ENCODE results near the gene SLC14A1. TPM values are rescaled to one million over a fixed set of nuclear protein-coding genes. Genes with fewer than 3 reads are reported as not detected.

Gene SLC14A1
- total and polyA plus RNA-seq, 5 donors = 5.2 to 15.7 (median 9.8) TPM

GRCh38 chr18:45738660-45739059, 14.7 kb downstream of the SLC14A1 start:
- H3K4me3 ChIP-seq (ENCODE audit: low read length) = no peak overlapping the region
- ATAC-seq (peak in 1 of 2 donors; percentile 17), DNase-seq (no peak)
- no peak overlapping the region for H3K27ac ChIP-seq (ENCODE audit: low read length)
- H3K4me1 ChIP-seq (ENCODE audit: control insufficient read depth, insufficient read depth, low read length) = no peaks in the 10 kb centered on the region
- intact Hi-C loops (cut with DNase I) = no loop called here
- H3K27me3 ChIP-seq (ENCODE audit: control insufficient read depth, insufficient read depth) = no peaks in the 10 kb centered on the region
- no peaks in the 10 kb centered on the region for H3K9me3 ChIP-seq (ENCODE audit: control insufficient read depth, low read length)

GRCh38 chr18:45739268-45739667, 15.3 kb downstream of the SLC14A1 start:
- WGBS = 68% methylated on average over 3 of the region's 3 CpGs
- ATAC-seq (peak in 1 of 2 donors; percentile 76), DNase-seq (no peak)
- Histone ChIP-seq H3K27me3 (ENCODE audit: control insufficient read depth, insufficient read depth) (no peaks in the 10 kb centered on the region), H3K27ac (ENCODE audit: low read length) (peak overlapping the region; percentile 60), H3K4me1 (ENCODE audit: control insufficient read depth, insufficient read depth, low read length) (no peaks in the 10 kb centered on the region), H3K9me3 (ENCODE audit: control insufficient read depth, low read length) (no peaks in the 10 kb centered on the region), H3K4me3 (ENCODE audit: low read length) (peak overlapping the region; percentile 39)
- intact Hi-C loops (cut with DNase I) = no loop called here

- Histone ChIP-seq H3K9me3 (ENCODE audit: control insufficient read depth, low read length) (no peaks in the 10 kb centered on the region), H3K27me3 (ENCODE audit: control insufficient read depth, insufficient read depth) (no peaks in the 10 kb centered on the region), H3K27ac (ENCODE audit: low read length) (peak overlapping the region; percentile 60), H3K4me3 (ENCODE audit: low read length) (peak overlapping the region; percentile 39), H3K4me1 (ENCODE audit: control insufficient read depth, insufficient read depth, low read length) (no peaks in the 10 kb centered on the region)
- intact Hi-C loops (cut with DNase I) = no loop called here
- no peak for DNase-seq
- WGBS = 39% methylated on average over 3 of the region's 3 CpGs
- ATAC-seq = peak; percentile 34 to 54
These were observed 15.9 kb downstream of the SLC14A1 start for GRCh38 chr18:45739848-45740247.

GRCh38 chr18:45741056-45741455, 17.1 kb downstream of the SLC14A1 start:
- ATAC-seq (no peak), DNase-seq (no peak)
- intact Hi-C loops (cut with DNase I) = no loop called here
- WGBS = 71% methylated on average over 3 of the region's 3 CpGs
- H3K27ac ChIP-seq (ENCODE audit: low read length) = no peak overlapping the region
- H3K4me3 ChIP-seq (ENCODE audit: low read length) = peak overlapping the region; percentile 39
- H3K27me3 ChIP-seq (ENCODE audit: control insufficient read depth, insufficient read depth) = no peaks in the 10 kb centered on the region
- no peaks in the 10 kb centered on the region for H3K9me3 ChIP-seq (ENCODE audit: control insufficient read depth, low read length)
- H3K4me1 ChIP-seq (ENCODE audit: control insufficient read depth, insufficient read depth, low read length) = peaks cover 2% of the 10 kb centered on the region

GRCh38 chr18:45745817-45746461, 22.0 kb downstream of the SLC14A1 start:
- WGBS = 45% methylated on average over 5 of the region's 5 CpGs
- peak overlapping the region; percentile 77 for H3K27ac ChIP-seq (ENCODE audit: low read length)
- DNase-seq = peak in 2 of 3 donors; percentile 18 to 62
- no peaks in the 10 kb centered on the region for H3K9me3 ChIP-seq (ENCODE audit: control insufficient read depth, low read length)
- no peaks in the 10 kb centered on the region for H3K27me3 ChIP-seq (ENCODE audit: control insufficient read depth, insufficient read depth)
- peaks cover 7% of the 10 kb centered on the region for H3K4me1 ChIP-seq (ENCODE audit: control insufficient read depth, insufficient read depth, low read length)
- intact Hi-C loops (cut with DNase I) = no loop called here
- peak; percentile 92 to 96 for ATAC-seq
- no peak overlapping the region for H3K4me3 ChIP-seq (ENCODE audit: low read length)

- no peak for ATAC-seq
- Histone ChIP-seq H3K4me3 (ENCODE audit: low read length) (no peak overlapping the region), H3K27me3 (ENCODE audit: control insufficient read depth, insufficient read depth) (no peaks in the 10 kb centered on the region), H3K27ac (ENCODE audit: low read length) (no peak overlapping the region), H3K9me3 (ENCODE audit: control insufficient read depth, low read length) (no peaks in the 10 kb centered on the region), H3K4me1 (ENCODE audit: control insufficient read depth, insufficient read depth, low read length) (peaks cover 7% of the 10 kb centered on the region)
- DNase-seq = no peak
- WGBS = 43% methylated on average over 2 of the region's 2 CpGs
- intact Hi-C loops (cut with DNase I) = no loop called here
These were observed 24.5 kb downstream of the SLC14A1 start for GRCh38 chr18:45748501-45748900.

- DNase-seq = no peak
- WGBS = 83% methylated on average over 6 of the region's 6 CpGs
- peaks cover 7% of the 10 kb centered on the region for H3K4me1 ChIP-seq (ENCODE audit: control insufficient read depth, insufficient read depth, low read length)
- no peaks in the 10 kb centered on the region for H3K27me3 ChIP-seq (ENCODE audit: control insufficient read depth, insufficient read depth)
- no peak overlapping the region for H3K27ac ChIP-seq (ENCODE audit: low read length)
- no peak for ATAC-seq
- intact Hi-C loops (cut with DNase I) = no loop called here
- no peaks in the 10 kb centered on the region for H3K9me3 ChIP-seq (ENCODE audit: control insufficient read depth, low read length)
- no peak overlapping the region for H3K4me3 ChIP-seq (ENCODE audit: low read length)
These were observed 26.1 kb downstream of the SLC14A1 start for GRCh38 chr18:45749918-45750689.

GRCh38 chr18:45751766-45752165, 27.8 kb downstream of the SLC14A1 start:
- H3K9me3 ChIP-seq (ENCODE audit: control insufficient read depth, low read length) = no peaks in the 10 kb centered on the region
- H3K27me3 ChIP-seq (ENCODE audit: control insufficient read depth, insufficient read depth) = no peaks in the 10 kb centered on the region
- no peak overlapping the region for H3K27ac ChIP-seq (ENCODE audit: low read length)
- ATAC-seq (no peak), DNase-seq (no peak)
- 82% methylated on average over 3 of the region's 3 CpGs for WGBS
- intact Hi-C loops (cut with DNase I) = no loop called here
- peaks cover 6% of the 10 kb centered on the region for H3K4me1 ChIP-seq (ENCODE audit: control insufficient read depth, insufficient read depth, low read length)
- H3K4me3 ChIP-seq (ENCODE audit: low read length) = no peak overlapping the region

- H3K4me1 ChIP-seq (ENCODE audit: control insufficient read depth, insufficient read depth, low read length) = peaks cover 6% of the 10 kb centered on the region
- H3K27ac ChIP-seq (ENCODE audit: low read length) = no peak overlapping the region
- no peak overlapping the region for H3K4me3 ChIP-seq (ENCODE audit: low read length)
- H3K9me3 ChIP-seq (ENCODE audit: control insufficient read depth, low read length) = no peaks in the 10 kb centered on the region
- ATAC-seq (no peak), DNase-seq (no peak)
- no peaks in the 10 kb centered on the region for H3K27me3 ChIP-seq (ENCODE audit: control insufficient read depth, insufficient read depth)
- intact Hi-C loops (cut with DNase I) = no loop called here
These were observed 28.7 kb downstream of the SLC14A1 start for GRCh38 chr18:45752681-45753080.

- WGBS = 75% methylated on average over 1 of the region's 1 CpG
- peaks cover 6% of the 10 kb centered on the region for H3K4me1 ChIP-seq (ENCODE audit: control insufficient read depth, insufficient read depth, low read length)
- no peak for ATAC-seq
These were observed 29.3 kb downstream of the SLC14A1 start for GRCh38 chr18:45753286-45753685.

GRCh38 chr18:45755934-45756333, 32.0 kb downstream of the SLC14A1 start:
- ATAC-seq (peak; percentile 92 to 97), DNase-seq (peak in 1 of 3 donors; percentile 53)
- intact Hi-C loops (cut with DNase I) = no loop called here
- WGBS = 23% methylated on average over 4 of the region's 4 CpGs
- Histone ChIP-seq H3K27ac (ENCODE audit: low read length) (no peak overlapping the region), H3K27me3 (ENCODE audit: control insufficient read depth, insufficient read depth) (no peaks in the 10 kb centered on the region), H3K9me3 (ENCODE audit: control insufficient read depth, low read length) (no peaks in the 10 kb centered on the region), H3K4me1 (ENCODE audit: control insufficient read depth, insufficient read depth, low read length) (peaks cover 3% of the 10 kb centered on the region), H3K4me3 (ENCODE audit: low read length) (no peak overlapping the region)

More at GRCh38 chr18:45753286-45753685, 29.3 kb downstream of the SLC14A1 start:
- intact Hi-C loops (cut with DNase I) = no loop called here
- Histone ChIP-seq H3K27ac (ENCODE audit: low read length) (no peak overlapping the region), H3K27me3 (ENCODE audit: control insufficient read depth, insufficient read depth) (no peaks in the 10 kb centered on the region), H3K9me3 (ENCODE audit: control insufficient read depth, low read length) (no peaks in the 10 kb centered on the region), H3K4me3 (ENCODE audit: low read length) (no peak overlapping the region)
- no peak for DNase-seq

Data from right cardiac atrium (tissue), 5 donors.